Tibial artery (tissue), 4 donors: ENCODE results near the gene ZNF490.

Source experiments
- DNase-seq, 2 donors: peaks; one replicate each; pipeline ENCODE4 v3.0.0-alpha.2; 2019
- H3K27ac ChIP-seq, 2 donors: fragments of 200-600 bp; sonication (generic) in 1 of 2; 1 replicate in 1 of 2; 2 replicates in 1 of 2; pipeline ENCODE4 v1.5.1; 2018 to 2019; ENCODE audit warnings: mild to moderate bottlenecking in 1 of 2
- H3K27me3 ChIP-seq, 2 donors: fragments of 200-600 bp; sonication (generic) in 1 of 2; one replicate each; pipeline versions ENCODE4 v1.5.1 to v1.6.0; 2016 to 2019
- H3K36me3 ChIP-seq, 3 donors: fragments of 200-600 bp; sonication (generic) in 2 of 3; one replicate each; pipeline ENCODE4 v1.5.1; 2016 to 2019; ENCODE audit warnings: mild to moderate bottlenecking in 2 of 3
- H3K4me1 ChIP-seq, 4 donors: fragments of 200-600 bp; sonication (generic) in 2 of 4; 1 replicate in 3 of 4; 2 replicates in 1 of 4; pipeline ENCODE4 v1.5.1; 2016 to 2019
- H3K4me3 ChIP-seq, 2 donors: fragments of 200-600 bp; sonication (generic) in 1 of 2; 1 replicate in 1 of 2; 2 replicates in 1 of 2; pipeline ENCODE4 v1.5.1; 2018 to 2019; ENCODE audit warnings: mild to moderate bottlenecking in 2 of 2
- H3K9me3 ChIP-seq, 3 donors: fragments of 200-600 bp; sonication (generic) in 1 of 3; one replicate each; pipeline ENCODE4 v1.5.1; 2016 to 2019
- CTCF ChIP-seq, 2 experiments: fragments of 200-600 bp in 1 of 2; fragments of 450-650 bp in 1 of 2; IDR thresholded peaks; one replicate each; pipeline ENCODE4 v1.5.1; 2017 to 2019; ENCODE audit warnings: antibody characterized with exemption in 2 of 2, mild to moderate bottlenecking in 1 of 2, moderate library complexity in 1 of 2
- intact Hi-C: fragments of 100-400 bp; cut with DNase I; formaldehyde crosslinking; loops from one replicate; pipeline ENCODE4 v1.15.0; 2023; ENCODE audit warnings: low total_unique reads

ZNF490 gene

GRCh38 chr19:12543855-12544254 lies 66.8 kb downstream of the ZNF490 start:
- Histone ChIP-seq H3K9me3 (no peaks in the 10 kb centered on the region), H3K4me1 (peaks cover 0 to 13% (median 6%) of the 10 kb centered on the region in 4 donors), H3K4me3 (no peak overlapping the region), H3K36me3 (peaks cover 22 to 35% (median 33%) of the 10 kb centered on the region in 3 donors), H3K27me3 (no peaks in the 10 kb centered on the region), H3K27ac (no peak overlapping the region)
- DNase-seq, result no peak
- intact Hi-C loops, result no loop called here
- no peak for TF ChIP-seq CTCF (IDR thresholded peaks at IDR 0.05)
